ENCODE data around the gene TAOK3. TPM values are rescaled to one million over a fixed set of nuclear protein-coding genes. Genes with fewer than 3 reads are reported as not detected.

TAOK3 gene
- total RNA-seq, 1 donor from 2014 or later: 14.7 TPM

DNA sequence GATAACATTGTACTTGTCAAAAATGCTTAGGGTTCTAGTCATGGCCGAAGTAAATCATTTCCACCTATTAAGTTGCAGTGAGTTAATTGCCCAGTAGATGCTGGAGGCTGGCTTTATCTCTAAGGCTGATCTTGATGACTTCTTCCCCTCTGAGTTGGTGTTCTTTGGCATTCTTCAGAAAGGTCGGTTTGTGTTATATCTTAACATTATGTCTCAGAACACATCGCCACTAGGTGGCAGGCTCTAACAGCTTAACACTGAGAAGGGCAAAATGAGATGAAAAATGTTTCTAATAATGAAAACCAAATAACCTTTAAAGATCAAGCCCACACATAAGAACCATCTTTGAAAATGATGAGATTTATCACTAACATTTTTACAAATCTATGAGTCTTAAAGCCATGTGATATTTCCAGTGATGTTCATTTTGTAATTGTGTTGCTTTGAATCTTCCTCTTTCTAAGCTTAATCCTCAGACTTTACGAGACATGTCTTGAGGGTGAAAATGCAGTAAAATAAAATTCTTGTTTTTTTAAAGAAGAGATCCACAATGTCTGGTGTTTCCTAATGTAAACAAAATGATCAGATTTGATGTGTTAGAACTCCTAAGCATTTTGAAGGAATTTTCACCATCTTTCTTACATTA lies 32.3 kb upstream of the TAOK3 start:
- Mint-ChIP-seq H3K4me3 (ENCODE audit: low read depth) (no peak overlapping the region), H3K4me1 (ENCODE audit: low read depth) (no peaks in the 10 kb centered on the region), H3K27me3 (no peaks in the 10 kb centered on the region), H3K27ac (no peak overlapping the region), H3K36me3 (ENCODE audit: insufficient read depth) (peaks cover 31% of the 10 kb centered on the region), H3K9me3 (ENCODE audit: low read depth) (no peaks in the 10 kb centered on the region)
- peak; percentile 47 for DNase-seq (ENCODE audit: low spot score, unreplicated experiment)
- TF ChIP-seq, protein P1, sequence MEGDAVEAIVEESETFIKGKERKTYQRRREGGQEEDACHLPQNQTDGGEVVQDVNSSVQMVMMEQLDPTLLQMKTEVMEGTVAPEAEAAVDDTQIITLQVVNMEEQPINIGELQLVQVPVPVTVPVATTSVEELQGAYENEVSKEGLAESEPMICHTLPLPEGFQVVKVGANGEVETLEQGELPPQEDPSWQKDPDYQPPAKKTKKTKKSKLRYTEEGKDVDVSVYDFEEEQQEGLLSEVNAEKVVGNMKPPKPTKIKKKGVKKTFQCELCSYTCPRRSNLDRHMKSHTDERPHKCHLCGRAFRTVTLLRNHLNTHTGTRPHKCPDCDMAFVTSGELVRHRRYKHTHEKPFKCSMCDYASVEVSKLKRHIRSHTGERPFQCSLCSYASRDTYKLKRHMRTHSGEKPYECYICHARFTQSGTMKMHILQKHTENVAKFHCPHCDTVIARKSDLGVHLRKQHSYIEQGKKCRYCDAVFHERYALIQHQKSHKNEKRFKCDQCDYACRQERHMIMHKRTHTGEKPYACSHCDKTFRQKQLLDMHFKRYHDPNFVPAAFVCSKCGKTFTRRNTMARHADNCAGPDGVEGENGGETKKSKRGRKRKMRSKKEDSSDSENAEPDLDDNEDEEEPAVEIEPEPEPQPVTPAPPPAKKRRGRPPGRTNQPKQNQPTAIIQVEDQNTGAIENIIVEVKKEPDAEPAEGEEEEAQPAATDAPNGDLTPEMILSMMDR (IDR thresholded peaks at IDR 0.05; ENCODE audit: unreplicated experiment): peak; percentile 89

DNA sequence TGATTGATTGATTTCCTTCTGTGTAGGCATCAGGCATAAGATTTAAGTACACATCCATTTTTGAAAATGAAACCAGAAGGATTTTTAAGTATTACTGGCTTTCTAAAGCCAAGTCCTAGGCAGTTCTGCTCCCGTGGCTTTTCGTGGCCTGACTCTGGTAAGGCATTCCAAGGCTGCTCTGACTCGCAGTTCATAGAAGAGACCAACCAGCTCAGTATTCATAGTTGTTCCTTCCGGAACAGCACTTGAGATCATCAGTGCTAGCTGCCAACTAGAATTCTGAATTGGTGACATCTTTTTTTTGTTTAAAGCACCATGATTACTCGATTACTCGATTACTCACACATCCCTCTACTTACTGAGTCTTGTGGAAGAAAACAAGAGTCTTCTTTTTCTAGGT lies 29.5 kb upstream of the TAOK3 start:
- no peak overlapping the region for H3K4me3 Mint-ChIP-seq (ENCODE audit: low read depth)
- TF ChIP-seq, protein P1 (IDR thresholded peaks at IDR 0.05; ENCODE audit: unreplicated experiment): no peak
- H3K27ac Mint-ChIP-seq: peak overlapping the region; percentile 27
- no peaks in the 10 kb centered on the region for H3K27me3 Mint-ChIP-seq
- H3K36me3 Mint-ChIP-seq (ENCODE audit: insufficient read depth): peaks cover 34% of the 10 kb centered on the region
- H3K4me1 Mint-ChIP-seq (ENCODE audit: low read depth): no peaks in the 10 kb centered on the region
- no peak for DNase-seq (ENCODE audit: low spot score, unreplicated experiment)
- no peaks in the 10 kb centered on the region for H3K9me3 Mint-ChIP-seq (ENCODE audit: low read depth)

DNA sequence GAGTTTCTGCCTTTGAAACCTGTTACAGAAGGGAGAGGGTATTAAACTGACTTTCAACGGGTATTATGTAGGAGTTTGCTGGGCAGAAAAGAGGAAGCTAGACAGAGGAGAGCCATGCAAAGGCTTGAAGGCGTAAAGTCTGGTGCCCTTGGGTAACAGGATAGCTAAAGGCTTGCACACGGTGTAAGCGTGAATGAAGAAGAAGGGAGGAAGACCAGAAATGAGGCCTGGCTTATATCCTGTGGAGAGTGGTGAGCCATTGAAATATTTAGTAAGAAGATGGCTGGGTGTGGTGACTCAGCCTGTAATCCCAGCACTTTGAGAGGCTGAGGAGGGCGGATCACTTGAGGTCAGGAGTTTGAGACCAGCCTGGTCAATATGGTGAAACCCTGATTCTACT lies 26.2 kb upstream of the TAOK3 start:
- H3K4me3 Mint-ChIP-seq (ENCODE audit: low read depth): no peak overlapping the region
- no peaks in the 10 kb centered on the region for H3K4me1 Mint-ChIP-seq (ENCODE audit: low read depth)
- no peaks in the 10 kb centered on the region for H3K9me3 Mint-ChIP-seq (ENCODE audit: low read depth)
- DNase-seq (ENCODE audit: low spot score, unreplicated experiment): no peak
- H3K27me3 Mint-ChIP-seq: no peaks in the 10 kb centered on the region
- peaks cover 37% of the 10 kb centered on the region for H3K36me3 Mint-ChIP-seq (ENCODE audit: insufficient read depth)
- TF ChIP-seq, protein P1 (IDR thresholded peaks at IDR 0.05; ENCODE audit: unreplicated experiment): no peak
- no peak overlapping the region for H3K27ac Mint-ChIP-seq

DNA sequence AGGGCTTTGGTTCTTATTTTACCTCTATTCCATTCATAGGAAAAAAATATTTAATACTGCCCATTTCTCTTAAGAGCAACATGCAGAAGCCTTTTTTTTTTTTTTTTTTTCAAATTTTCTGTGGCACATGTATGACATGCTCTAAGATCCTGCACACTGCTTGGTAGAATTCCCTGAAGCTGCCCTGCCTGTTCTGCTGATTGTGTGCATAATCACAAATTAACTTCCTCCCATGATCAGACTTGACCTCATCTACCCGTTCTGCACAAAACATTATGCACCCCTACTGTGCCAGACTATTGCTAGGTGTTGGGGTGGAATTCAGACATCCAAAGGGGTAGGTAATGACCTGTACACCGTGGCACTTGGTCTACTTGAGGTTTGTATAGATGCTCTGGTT lies 25.8 kb upstream of the TAOK3 start:
- DNase-seq (ENCODE audit: low spot score, unreplicated experiment): no peak
- TF ChIP-seq, protein P1 (IDR thresholded peaks at IDR 0.05; ENCODE audit: unreplicated experiment): no peak
- Mint-ChIP-seq H3K36me3 (ENCODE audit: insufficient read depth) (peaks cover 38% of the 10 kb centered on the region), H3K27me3 (no peaks in the 10 kb centered on the region), H3K4me3 (ENCODE audit: low read depth) (no peak overlapping the region), H3K9me3 (ENCODE audit: low read depth) (no peaks in the 10 kb centered on the region), H3K27ac (no peak overlapping the region), H3K4me1 (ENCODE audit: low read depth) (no peaks in the 10 kb centered on the region)

DNA sequence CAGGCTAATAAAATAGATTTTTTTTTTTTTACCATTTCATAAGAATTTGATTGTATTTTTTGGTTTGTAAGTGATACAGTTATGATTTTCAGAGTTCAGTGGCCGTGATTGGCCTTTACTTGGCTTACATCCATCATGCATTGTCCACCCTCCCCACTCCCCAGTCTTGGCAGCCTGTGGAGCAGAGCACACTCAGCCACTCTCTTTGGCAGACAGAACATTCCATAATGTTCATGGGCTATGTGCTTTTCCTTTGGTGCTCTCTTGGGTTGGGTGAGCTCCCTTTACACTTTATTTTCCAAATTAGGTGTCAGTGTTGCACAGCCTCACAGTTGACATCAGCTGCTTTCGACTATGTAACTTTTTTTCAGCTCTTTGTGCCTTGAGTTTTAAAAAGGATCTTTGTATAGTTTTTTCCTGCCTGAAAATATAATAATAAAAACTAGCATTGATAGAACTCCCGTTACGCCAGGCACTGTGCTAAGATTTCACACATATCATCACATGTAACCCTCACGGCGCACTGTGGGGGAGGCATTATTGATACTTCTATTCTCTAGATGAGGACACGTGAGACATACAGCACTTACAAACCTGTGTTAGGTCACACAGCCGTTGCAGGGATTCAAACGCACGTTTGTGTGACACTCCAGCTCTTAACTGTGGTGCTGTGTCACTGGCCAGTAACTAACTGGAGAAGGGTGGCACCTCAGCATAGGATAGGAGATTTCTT lies 25.2 kb upstream of the TAOK3 start:
- Mint-ChIP-seq H3K4me3 (ENCODE audit: low read depth) (no peak overlapping the region), H3K9me3 (ENCODE audit: low read depth) (no peaks in the 10 kb centered on the region), H3K36me3 (ENCODE audit: insufficient read depth) (peaks cover 35% of the 10 kb centered on the region), H3K27me3 (no peaks in the 10 kb centered on the region), H3K4me1 (ENCODE audit: low read depth) (no peaks in the 10 kb centered on the region), H3K27ac (no peak overlapping the region)
- no peak for DNase-seq (ENCODE audit: low spot score, unreplicated experiment)
- TF ChIP-seq, protein P1 (IDR thresholded peaks at IDR 0.05; ENCODE audit: unreplicated experiment): no peak
